OCI-LY1 (cell line): ENCODE results near the gene IMP3.

Source experiments
- H2AFZ ChIP-seq: fragments of 200-600 bp; sonication (generic), shearing (Covaris generic); 2 replicates; pipeline ENCODE4 v1.6.0; 2014; ENCODE audit warnings: antibody characterized with exemption, mild to moderate bottlenecking, low read length
- H3F3A ChIP-seq: fragments of 200-600 bp; sonication (generic), shearing (Covaris generic); 2 replicates; pipeline ENCODE4 v1.6.0; 2014; ENCODE audit warnings: mild to moderate bottlenecking, antibody characterized with exemption, low read length, moderate library complexity; ENCODE audit not compliant: insufficient read depth
- H3K27ac ChIP-seq: fragments of 200-600 bp; sonication (generic); 2 replicates; pipeline ENCODE4 v1.5.1; 2014; ENCODE audit warnings: low read length, mixed run types, mild to moderate bottlenecking, low read depth; ENCODE audit not compliant: poor library complexity, severe bottlenecking
- H3K27me3 ChIP-seq: fragments of 200-600 bp; sonication (generic); 2 replicates; pipeline ENCODE4 v1.6.0; 2014; ENCODE audit warnings: antibody characterized with exemption, mild to moderate bottlenecking, low read length, moderate library complexity; ENCODE audit not compliant: insufficient read depth
- H3K36me3 ChIP-seq: fragments of 200-600 bp; sonication (generic); 2 replicates; pipeline ENCODE4 v1.6.1; 2014; ENCODE audit warnings: mild to moderate bottlenecking, antibody characterized with exemption, low read length, moderate library complexity, mixed read lengths; ENCODE audit not compliant: insufficient read depth
- H3K4me1 ChIP-seq: fragments of 200-600 bp; sonication (generic); 2 replicates; pipeline ENCODE4 v1.5.1; 2014; ENCODE audit warnings: mild to moderate bottlenecking, low read length, moderate library complexity; ENCODE audit not compliant: insufficient read depth, severe bottlenecking
- H3K4me2 ChIP-seq: fragments of 200-600 bp; sonication (generic), shearing (Covaris generic); 2 replicates; pipeline ENCODE4 v1.6.1; 2014; ENCODE audit warnings: low read length
- H3K4me3 ChIP-seq: fragments of 200-600 bp; sonication (generic); 2 replicates; pipeline ENCODE4 v1.5.1; 2014; ENCODE audit warnings: low read length, low read depth, mild to moderate bottlenecking, mixed read lengths; ENCODE audit not compliant: poor library complexity, severe bottlenecking
- H3K79me2 ChIP-seq: fragments of 200-600 bp; shearing (Covaris generic); 2 replicates; pipeline ENCODE4 v1.6.1; 2016; ENCODE audit warnings: mixed run types, low read length, mixed read lengths; ENCODE audit not compliant: insufficient read depth
- H3K9ac ChIP-seq: fragments of 200-600 bp; sonication (generic), shearing (Covaris generic); 2 replicates; pipeline ENCODE4 v1.6.1; 2014; ENCODE audit warnings: mild to moderate bottlenecking, low read length, mixed read lengths
- H3K9me2 ChIP-seq: fragments of 200-600 bp; sonication (generic), shearing (Covaris generic); 2 replicates; pipeline ENCODE4 v1.6.1; 2014; ENCODE audit warnings: low read depth, mild to moderate bottlenecking, low read length, mixed read lengths
- H3K9me3 ChIP-seq: fragments of 200-600 bp; shearing (Covaris generic); 2 replicates; pipeline ENCODE4 v1.6.1; 2014; ENCODE audit warnings: low read length, mixed read lengths
- H4K20me1 ChIP-seq: fragments of 200-600 bp; sonication (generic), shearing (Covaris generic); 2 replicates; pipeline ENCODE4 v1.6.0; 2016; ENCODE audit warnings: mild to moderate bottlenecking, low read length; ENCODE audit not compliant: insufficient read depth
- CTCF ChIP-seq: fragments of 200-600 bp; sonication (generic), shearing (Covaris generic); IDR thresholded peaks from 2 replicates; pipeline ENCODE4 v1.5.1; 2017; ENCODE audit warnings: mild to moderate bottlenecking, antibody characterized with exemption, low read length, moderate library complexity, mixed read lengths
- EZH2 ChIP-seq: fragments of 200-600 bp; sonication (generic), shearing (Covaris generic); IDR thresholded peaks from 2 replicates; pipeline ENCODE4 v1.8.0; 2017; ENCODE audit warnings: borderline replicate concordance, mixed run types, mild to moderate bottlenecking, antibody characterized with exemption, low read length, moderate library complexity, mixed read lengths

IMP3 gene

GRCh38 chr15:75666823-75667501, 26.9 kb upstream of the IMP3 start:
- H3K4me1 ChIP-seq = no peaks in the 10 kb centered on the region
- no peaks in the 10 kb centered on the region for H3F3A ChIP-seq
- TF ChIP-seq EZH2 = no peak
- no peak for TF ChIP-seq CTCF
- H4K20me1 ChIP-seq = no peaks in the 10 kb centered on the region
- no peak overlapping the region for H3K4me3 ChIP-seq
- no peaks in the 10 kb centered on the region for H3K9me2 ChIP-seq
- no peaks in the 10 kb centered on the region for H3K9me3 ChIP-seq
- no peak overlapping the region for H3K4me2 ChIP-seq
- no peak overlapping the region for H2AFZ ChIP-seq
- H3K27ac ChIP-seq = no peak overlapping the region
- no peaks in the 10 kb centered on the region for H3K36me3 ChIP-seq
- H3K9ac ChIP-seq = no peak overlapping the region
- H3K79me2 ChIP-seq = no peaks in the 10 kb centered on the region
- H3K27me3 ChIP-seq = peaks cover 23% of the 10 kb centered on the region; the same call in 1 of the 2 replicates

GRCh38 chr15:75663931-75664421, 24.0 kb upstream of the IMP3 start:
- Histone ChIP-seq H3K9me2 (no peaks in the 10 kb centered on the region), H3K4me2 (no peak overlapping the region), H3K27ac (no peak overlapping the region), H3K9ac (no peak overlapping the region), H3K4me1 (no peaks in the 10 kb centered on the region), H3K4me3 (no peak overlapping the region), H3F3A (no peaks in the 10 kb centered on the region), H3K79me2 (no peaks in the 10 kb centered on the region), H3K36me3 (no peaks in the 10 kb centered on the region), H2AFZ (no peak overlapping the region), H3K9me3 (no peaks in the 10 kb centered on the region), H4K20me1 (no peaks in the 10 kb centered on the region), H3K27me3 (peaks cover 18% of the 10 kb centered on the region; the same call in 1 of the 2 replicates)
- TF ChIP-seq EZH2 (no peak), CTCF (no peak)

- no peak overlapping the region for H3K27ac ChIP-seq
- H3K27me3 ChIP-seq = peaks cover 15% of the 10 kb centered on the region; the same call in 1 of the 2 replicates
- TF ChIP-seq EZH2 (no peak), CTCF (no peak)
- H4K20me1 ChIP-seq = no peaks in the 10 kb centered on the region
- H3K4me2 ChIP-seq = no peak overlapping the region
- H3K9me3 ChIP-seq = no peaks in the 10 kb centered on the region
- no peak overlapping the region for H3K4me3 ChIP-seq
- H2AFZ ChIP-seq = no peak overlapping the region
- no peaks in the 10 kb centered on the region for H3K79me2 ChIP-seq
- no peaks in the 10 kb centered on the region for H3K9me2 ChIP-seq
- H3K9ac ChIP-seq = no peak overlapping the region
- no peaks in the 10 kb centered on the region for H3K4me1 ChIP-seq
- no peaks in the 10 kb centered on the region for H3K36me3 ChIP-seq
- H3F3A ChIP-seq = no peaks in the 10 kb centered on the region
Observed at GRCh38 chr15:75662823-75663519, 22.9 kb upstream of the IMP3 start.
